Measurements from ENCODE around the gene GSTA2. TPM values are rescaled to one million over a fixed set of nuclear protein-coding genes. Genes with fewer than 3 reads are reported as not detected.

The GSTA2 gene
- polyA plus RNA-seq, 1 of the 3 experiments (the other 2 are of a cell fraction) = not detected

DNA sequence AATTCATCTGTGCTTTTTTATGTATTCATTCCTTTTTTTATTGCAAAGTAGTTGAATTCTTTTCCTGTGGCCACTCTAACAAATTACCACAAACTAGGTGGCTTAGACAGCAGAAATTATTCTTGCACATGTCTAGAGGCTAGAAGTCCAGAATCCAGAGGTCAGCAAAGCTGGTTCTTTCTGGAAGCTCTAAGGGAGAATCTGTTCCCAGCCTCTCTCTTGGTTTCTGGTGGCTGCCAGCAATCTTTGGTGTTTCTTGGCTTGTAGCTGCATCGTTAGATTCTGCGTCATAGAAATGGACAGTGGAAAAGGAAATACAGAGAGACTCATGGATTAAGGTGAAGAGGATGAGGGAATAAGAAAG is 39.3 kb downstream of the GSTA2 start:
- WGBS (ENCODE audit: low lambda C conversion rate) = 50% methylated on average over 2 of the region's 2 CpGs
- no peak overlapping the region for H3K4me3 ChIP-seq (ENCODE audit: low read depth in 2 of 2, low read length in 1 of 2)
- CTCF ChIA-PET = interaction anchor here (0.7 to 2.7 kb wide), 11 partner anchors 8 to 343 kb away, joined by 3 to 14 read pairs (median 5); no protein-coding TSS in a partner anchor
- no peaks in the 10 kb centered on the region for H3K27me3 ChIP-seq (ENCODE audit: insufficient read depth)
- no peak overlapping the region for H3K9ac ChIP-seq
- H3K36me3 ChIP-seq (replicated peaks in 1 of 2; ENCODE audit: control insufficient read depth in 1 of 2, insufficient read depth in 2 of 2, low read length in 1 of 2) = no peaks in the 10 kb centered on the region
- DNase-seq = no peak
- POLR2A ChIA-PET = no interaction called here
- no peak overlapping the region for H3K27ac ChIP-seq (ENCODE audit: low read depth in 2 of 2, low read length in 1 of 2)
- H3K9me3 ChIP-seq = no peaks in the 10 kb centered on the region
- TF ChIP-seq IRF3 (IDR thresholded peaks at IDR 0.05; ENCODE audit: low read depth, low read length) = no peak
- no peak for TF ChIP-seq FOXJ3 (CRISPR knock-in tag; IDR thresholded peaks at IDR 0.05)
- no peak for TF ChIP-seq YY1 (IDR thresholded peaks at IDR 0.05; ENCODE audit: low read depth)
- TF ChIP-seq, protein P1, sequence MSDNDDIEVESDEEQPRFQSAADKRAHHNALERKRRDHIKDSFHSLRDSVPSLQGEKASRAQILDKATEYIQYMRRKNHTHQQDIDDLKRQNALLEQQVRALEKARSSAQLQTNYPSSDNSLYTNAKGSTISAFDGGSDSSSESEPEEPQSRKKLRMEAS (IDR thresholded peaks at IDR 0.05; ENCODE audit: low read depth) = no peak
- no peak for TF ChIP-seq TCF12 (IDR thresholded peaks at IDR 0.05)
- TF ChIP-seq POLR2AphosphoS5 (IDR thresholded peaks at IDR 0.05; ENCODE audit: low read depth, low read length) = no peak
- no peak for TF ChIP-seq MXI1 (IDR thresholded peaks at IDR 0.05; ENCODE audit: low read depth, low read length)
- no peak for TF ChIP-seq MEF2A (IDR thresholded peaks at IDR 0.05; ENCODE audit: borderline replicate concordance, low read depth)
- no peak for TF ChIP-seq RCOR1 (IDR thresholded peaks at IDR 0.05; ENCODE audit: low read length)
- no peak for TF ChIP-seq FOXM1 (IDR thresholded peaks at IDR 0.05; ENCODE audit: low read depth)
- no peak for TF ChIP-seq EP300 (IDR thresholded peaks at IDR 0.05; ENCODE audit: borderline replicate concordance in 1 of 2, low read depth in 1 of 2, low read length in 1 of 2)
- TF ChIP-seq TAF1 (IDR thresholded peaks at IDR 0.05; ENCODE audit: borderline replicate concordance, low read depth, low read length) = no peak
- TF ChIP-seq, protein P2, sequence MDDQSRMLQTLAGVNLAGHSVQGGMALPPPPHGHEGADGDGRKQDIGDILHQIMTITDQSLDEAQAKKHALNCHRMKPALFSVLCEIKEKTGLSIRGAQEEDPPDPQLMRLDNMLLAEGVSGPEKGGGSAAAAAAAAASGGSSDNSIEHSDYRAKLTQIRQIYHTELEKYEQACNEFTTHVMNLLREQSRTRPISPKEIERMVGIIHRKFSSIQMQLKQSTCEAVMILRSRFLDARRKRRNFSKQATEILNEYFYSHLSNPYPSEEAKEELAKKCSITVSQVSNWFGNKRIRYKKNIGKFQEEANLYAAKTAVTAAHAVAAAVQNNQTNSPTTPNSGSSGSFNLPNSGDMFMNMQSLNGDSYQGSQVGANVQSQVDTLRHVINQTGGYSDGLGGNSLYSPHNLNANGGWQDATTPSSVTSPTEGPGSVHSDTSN (IDR thresholded peaks at IDR 0.05) = no peak
- no peak for TF ChIP-seq GATA2 (CRISPR knock-in tag; IDR thresholded peaks at IDR 0.05)
- TF ChIP-seq NRF1 (IDR thresholded peaks at IDR 0.05; ENCODE audit: low read depth, low read length) = no peak
- no peak for TF ChIP-seq SIN3A (IDR thresholded peaks at IDR 0.05; ENCODE audit: borderline replicate concordance, low read depth, low read length)
- no peaks in the 10 kb centered on the region for H3K79me2 ChIP-seq (ENCODE audit: insufficient read depth)
- no peaks in the 10 kb centered on the region for H4K20me1 ChIP-seq (ENCODE audit: insufficient read depth)
- H2AFZ ChIP-seq (ENCODE audit: low read depth) = no peak overlapping the region
- H3K4me1 ChIP-seq (ENCODE audit: control insufficient read depth in 1 of 2, insufficient read depth in 2 of 2, low read depth in 1 of 2, low read length in 1 of 2) = no peaks in the 10 kb centered on the region
- H3K4me2 ChIP-seq = no peak overlapping the region; the same call in 1 of the 2 replicates
- no peaks in the 10 kb centered on the region for H3F3A ChIP-seq (replicated peaks; ENCODE audit: insufficient read depth)
- H3K9me2 ChIP-seq = no peaks in the 10 kb centered on the region

- H3K9me3 ChIP-seq = no peaks in the 10 kb centered on the region
- WGBS (ENCODE audit: low lambda C conversion rate) = 34% methylated on average over 2 of the region's 2 CpGs
- H3K27me3 ChIP-seq (ENCODE audit: insufficient read depth) = no peaks in the 10 kb centered on the region; the same call in 1 of the 2 replicates
- H3K4me1 ChIP-seq (ENCODE audit: control insufficient read depth in 1 of 2, insufficient read depth in 2 of 2, low read depth in 1 of 2, low read length in 1 of 2) = no peaks in the 10 kb centered on the region
- no peaks in the 10 kb centered on the region for H3F3A ChIP-seq (replicated peaks; ENCODE audit: insufficient read depth)
- no peak overlapping the region for H3K27ac ChIP-seq (ENCODE audit: low read depth in 2 of 2, low read length in 1 of 2)
- no peak overlapping the region for H3K4me2 ChIP-seq
- H3K9ac ChIP-seq = no peak overlapping the region
- no peak overlapping the region for H3K4me3 ChIP-seq (ENCODE audit: low read depth in 2 of 2, low read length in 1 of 2)
- H4K20me1 ChIP-seq (ENCODE audit: insufficient read depth) = no peaks in the 10 kb centered on the region
- DNase-seq = no peak
- H3K79me2 ChIP-seq (ENCODE audit: insufficient read depth) = no peaks in the 10 kb centered on the region
- CTCF ChIA-PET = no interaction called here
- no peaks in the 10 kb centered on the region for H3K36me3 ChIP-seq (replicated peaks in 1 of 2; ENCODE audit: control insufficient read depth in 1 of 2, insufficient read depth in 2 of 2, low read length in 1 of 2)
- H3K9me2 ChIP-seq = no peaks in the 10 kb centered on the region
- POLR2A ChIA-PET = no interaction called here
- H2AFZ ChIP-seq (ENCODE audit: low read depth) = no peak overlapping the region
- TF ChIP-seq GABPA (IDR thresholded peaks at IDR 0.05; ENCODE audit: low read depth) = no peak
- TF ChIP-seq SIN3A (IDR thresholded peaks at IDR 0.05; ENCODE audit: borderline replicate concordance, low read depth, low read length) = no peak
- no peak for TF ChIP-seq USF2 (IDR thresholded peaks at IDR 0.05; ENCODE audit: borderline replicate concordance, low read depth, low read length)
- TF ChIP-seq, protein P1 (IDR thresholded peaks at IDR 0.05; ENCODE audit: low read depth) = no peak
- no peak for TF ChIP-seq RCOR1 (IDR thresholded peaks at IDR 0.05; ENCODE audit: low read length)
- TF ChIP-seq USF1 (IDR thresholded peaks at IDR 0.05; ENCODE audit: borderline replicate concordance, low read depth) = no peak
- TF ChIP-seq EZH2phosphoT487 (IDR thresholded peaks at IDR 0.05; ENCODE audit: borderline replicate concordance, low read depth) = no peak
- no peak for TF ChIP-seq TAF1 (IDR thresholded peaks at IDR 0.05; ENCODE audit: borderline replicate concordance, low read depth, low read length)
- TF ChIP-seq POLR2AphosphoS5 (IDR thresholded peaks at IDR 0.05; ENCODE audit: low read depth, low read length) = no peak
- TF ChIP-seq TCF12 (IDR thresholded peaks at IDR 0.05) = no peak
- no peak for TF ChIP-seq EP300 (IDR thresholded peaks at IDR 0.05; ENCODE audit: borderline replicate concordance in 1 of 2, low read depth in 1 of 2, low read length in 1 of 2)
- no peak for TF ChIP-seq CHD2 (IDR thresholded peaks at IDR 0.05; ENCODE audit: low read length, partially characterized antibody)
- TF ChIP-seq, protein P2 (IDR thresholded peaks at IDR 0.05) = no peak
- TF ChIP-seq FOSL2 (IDR thresholded peaks at IDR 0.05; ENCODE audit: borderline replicate concordance, low read depth) = no peak
- no peak for TF ChIP-seq JUND (IDR thresholded peaks at IDR 0.05)
Measured at GRCh38 chr6:52720321-52720720, 43.0 kb downstream of the GSTA2 start.
